ENCODE measurements around the gene TECTB.

The TECTB gene

DNA sequence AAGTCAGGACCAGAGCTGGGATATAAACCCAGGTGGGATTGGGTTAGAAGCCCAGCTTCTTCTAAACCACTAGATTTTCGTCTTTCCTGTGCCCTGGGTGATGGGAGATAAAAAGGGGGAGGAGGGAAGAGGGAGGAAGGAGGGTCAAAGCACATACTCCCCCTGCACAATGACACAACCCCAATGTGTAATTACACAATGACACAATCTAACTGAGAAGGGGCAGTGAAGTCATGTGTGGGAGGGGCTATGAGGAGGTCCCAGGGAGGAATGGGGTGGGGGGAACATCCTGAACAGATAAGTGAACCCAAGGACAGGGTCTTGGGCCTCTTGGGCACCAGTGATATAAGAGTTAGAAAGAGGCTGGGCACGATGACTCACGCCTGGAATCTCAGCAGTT, 44.5 kb downstream of the TECTB start:
- TF ChIP-seq Cebpa-rat (IDR thresholded peaks at IDR 0.05), result no peak
- Histone ChIP-seq H3K4me2 (no peak overlapping the region), H3K9ac (no peak overlapping the region), H3K9me3 (no peaks in the 10 kb centered on the region), H4K20me1 (no peaks in the 10 kb centered on the region), H3K36me3 (no peaks in the 10 kb centered on the region), H3K27me3 (no peaks in the 10 kb centered on the region), H3K27ac (no peak overlapping the region), H3K4me3 (no peak overlapping the region), H3K4me1 (0 out of 2 replicates have a peak, but pooled peaks cover 6% of the 10 kb centered on the region)

GRCh38 chr10:112330162-112330561, 47.0 kb downstream of the TECTB start:
- Histone ChIP-seq H3K27me3 (no peaks in the 10 kb centered on the region), H3K36me3 (no peaks in the 10 kb centered on the region), H3K27ac (no peak overlapping the region), H3K9ac (no peak overlapping the region), H3K4me1 (0 out of 2 replicates have a peak, but pooled peaks cover 6% of the 10 kb centered on the region), H4K20me1 (no peaks in the 10 kb centered on the region), H3K4me2 (no peak overlapping the region), H3K9me3 (no peaks in the 10 kb centered on the region), H3K4me3 (no peak overlapping the region)
- TF ChIP-seq Cebpa-rat (IDR thresholded peaks at IDR 0.05), result no peak

GRCh38 chr10:112330607-112331160, 47.5 kb downstream of the TECTB start:
- no peaks in the 10 kb centered on the region for H3K36me3 ChIP-seq
- H3K27me3 ChIP-seq, result no peaks in the 10 kb centered on the region
- H3K9ac ChIP-seq, result no peak overlapping the region
- no peak overlapping the region for H3K27ac ChIP-seq
- H3K4me3 ChIP-seq, result no peak overlapping the region
- no peaks in the 10 kb centered on the region for H3K9me3 ChIP-seq
- 0 out of 2 replicates have a peak, but pooled peaks cover 6% of the 10 kb centered on the region for H3K4me1 ChIP-seq
- no peaks in the 10 kb centered on the region for H4K20me1 ChIP-seq
- no peak overlapping the region for H3K4me2 ChIP-seq
- no peak for TF ChIP-seq Cebpa-rat (IDR thresholded peaks at IDR 0.05)

DNA sequence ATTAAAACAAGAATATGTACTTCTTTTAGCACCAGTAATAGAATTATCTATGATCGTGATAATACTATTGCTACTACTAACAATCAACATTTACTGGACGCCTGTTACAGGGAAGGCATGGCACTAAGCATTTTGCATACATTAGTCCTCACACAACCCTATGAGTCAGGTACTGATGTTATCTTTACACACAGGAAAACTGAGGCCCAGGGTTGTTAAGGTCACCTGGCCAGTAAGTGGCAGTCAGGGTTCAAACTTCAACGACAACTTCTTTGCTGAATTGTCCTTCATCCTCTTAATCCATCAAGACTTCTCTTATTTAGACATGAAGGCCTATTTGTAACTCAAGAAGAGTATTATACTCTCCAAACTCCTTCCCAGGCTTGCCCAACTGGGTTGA, 48.8 kb downstream of the TECTB start:
- no peak overlapping the region for H3K4me2 ChIP-seq
- no peak overlapping the region for H3K4me3 ChIP-seq
- 0 out of 2 replicates have a peak, but pooled peaks cover 6% of the 10 kb centered on the region for H3K4me1 ChIP-seq
- no peaks in the 10 kb centered on the region for H3K36me3 ChIP-seq
- no peak for TF ChIP-seq Cebpa-rat (IDR thresholded peaks at IDR 0.05)
- H3K9ac ChIP-seq, result no peak overlapping the region
- no peaks in the 10 kb centered on the region for H3K9me3 ChIP-seq
- H3K27ac ChIP-seq, result no peak overlapping the region
- H4K20me1 ChIP-seq, result no peaks in the 10 kb centered on the region
- H3K27me3 ChIP-seq, result no peaks in the 10 kb centered on the region

DNA sequence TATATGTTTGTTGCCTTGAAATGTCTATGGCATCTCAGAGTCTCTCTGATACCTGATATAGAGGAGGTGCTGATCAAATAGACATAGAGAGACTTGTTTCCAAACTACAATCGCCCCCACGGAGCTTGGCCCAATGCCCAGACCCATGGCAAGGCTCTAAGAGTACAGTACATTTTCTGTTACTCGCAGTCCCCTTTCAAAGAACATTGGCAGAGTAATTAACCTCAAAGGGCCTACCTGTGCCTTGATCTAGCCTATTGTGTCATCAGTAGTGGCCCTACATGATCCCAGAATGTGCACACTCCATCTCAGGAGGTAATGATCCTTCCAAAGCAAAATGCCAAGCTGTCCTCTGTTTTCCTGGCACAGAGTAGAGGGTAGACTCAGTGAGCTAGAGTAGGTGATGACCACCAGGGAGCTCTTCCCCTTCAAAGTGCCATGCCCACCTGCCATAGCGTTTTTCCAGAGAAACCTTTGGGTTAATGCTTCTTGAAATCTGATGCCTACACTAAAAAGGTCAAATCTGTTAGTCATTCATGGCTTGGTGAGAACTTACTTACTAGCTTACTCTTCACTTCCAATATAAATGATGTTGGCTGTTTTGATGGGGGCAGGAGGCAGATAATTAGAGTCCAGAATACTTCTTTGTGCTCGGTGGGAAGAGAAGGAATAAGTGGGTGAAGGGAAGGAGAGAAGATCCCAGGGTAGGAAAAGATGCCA, 49.5 kb downstream of the TECTB start:
- Histone ChIP-seq H3K36me3 (no peaks in the 10 kb centered on the region), H3K27me3 (no peaks in the 10 kb centered on the region), H3K9ac (no peak overlapping the region), H3K4me3 (no peak overlapping the region), H3K27ac (no peak overlapping the region), H3K4me1 (0 out of 2 replicates have a peak, but pooled peaks cover 11% of the 10 kb centered on the region), H3K4me2 (no peak overlapping the region), H3K9me3 (no peaks in the 10 kb centered on the region), H4K20me1 (no peaks in the 10 kb centered on the region)
- no peak for TF ChIP-seq Cebpa-rat (IDR thresholded peaks at IDR 0.05)

DNA sequence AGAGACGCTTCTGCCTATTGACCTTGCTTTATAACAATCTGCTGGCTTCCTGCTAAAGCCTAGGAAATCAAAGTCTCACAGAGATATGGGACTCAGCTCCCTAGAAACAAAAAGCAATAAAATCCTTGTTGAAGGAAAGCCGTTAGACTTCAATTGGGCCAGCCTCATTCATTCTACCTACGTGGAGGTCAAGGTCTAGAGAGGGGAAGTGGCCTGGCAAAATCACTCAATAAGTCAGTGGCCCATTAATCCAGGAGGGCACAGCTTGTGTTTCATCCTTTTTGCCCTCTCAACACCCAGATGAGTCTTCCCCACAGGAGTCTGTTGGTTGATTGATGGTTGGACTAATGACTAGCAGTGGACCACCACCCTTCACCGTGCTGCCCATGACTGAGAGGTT, 50.3 kb downstream of the TECTB start:
- no peak overlapping the region for H3K4me2 ChIP-seq
- no peaks in the 10 kb centered on the region for H4K20me1 ChIP-seq
- 0 out of 2 replicates have a peak, but pooled peaks cover 11% of the 10 kb centered on the region for H3K4me1 ChIP-seq
- H3K4me3 ChIP-seq, result no peak overlapping the region
- H3K27me3 ChIP-seq, result no peaks in the 10 kb centered on the region
- H3K9me3 ChIP-seq, result no peaks in the 10 kb centered on the region
- no peak for TF ChIP-seq Cebpa-rat (IDR thresholded peaks at IDR 0.05)
- H3K27ac ChIP-seq, result no peak overlapping the region
- no peaks in the 10 kb centered on the region for H3K36me3 ChIP-seq
- no peak overlapping the region for H3K9ac ChIP-seq

GRCh38 chr10:112335111-112335867, 52.1 kb downstream of the TECTB start:
- 0 out of 2 replicates have a peak, but pooled peaks cover 11% of the 10 kb centered on the region for H3K4me1 ChIP-seq
- no peaks in the 10 kb centered on the region for H4K20me1 ChIP-seq
- H3K9ac ChIP-seq, result no peak overlapping the region
- no peaks in the 10 kb centered on the region for H3K27me3 ChIP-seq
- no peaks in the 10 kb centered on the region for H3K36me3 ChIP-seq
- H3K9me3 ChIP-seq, result no peaks in the 10 kb centered on the region
- no peak overlapping the region for H3K27ac ChIP-seq
- TF ChIP-seq Cebpa-rat (IDR thresholded peaks at IDR 0.05), result no peak
- no peak overlapping the region for H3K4me3 ChIP-seq
- H3K4me2 ChIP-seq, result no peak overlapping the region

DNA sequence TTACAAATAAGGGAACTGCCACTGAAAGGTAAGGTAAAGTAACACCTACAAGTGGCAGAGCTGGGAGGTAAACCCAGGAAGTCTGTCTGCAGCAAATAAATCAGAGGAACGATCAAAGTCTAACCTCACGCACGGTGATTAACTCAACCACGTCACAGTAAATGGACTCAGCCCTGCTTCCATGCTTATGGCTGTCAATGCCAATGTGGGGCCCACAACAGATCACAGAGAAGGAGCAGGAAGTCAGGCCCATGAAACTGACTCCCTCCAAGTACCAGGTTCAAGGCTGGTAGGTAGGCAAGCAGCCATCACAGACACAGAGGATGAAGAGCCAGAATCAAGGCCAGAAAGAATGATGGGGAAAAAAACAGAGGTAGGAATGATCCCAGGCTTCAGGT, 52.7 kb downstream of the TECTB start:
- no peaks in the 10 kb centered on the region for H3K27me3 ChIP-seq
- H3K4me1 ChIP-seq, result 0 out of 2 replicates have a peak, but pooled peaks cover 11% of the 10 kb centered on the region
- H3K4me3 ChIP-seq, result no peak overlapping the region
- H3K9ac ChIP-seq, result no peak overlapping the region
- no peak overlapping the region for H3K27ac ChIP-seq
- H3K9me3 ChIP-seq, result no peaks in the 10 kb centered on the region
- no peaks in the 10 kb centered on the region for H4K20me1 ChIP-seq
- no peak overlapping the region for H3K4me2 ChIP-seq
- no peaks in the 10 kb centered on the region for H3K36me3 ChIP-seq
- TF ChIP-seq Cebpa-rat (IDR thresholded peaks at IDR 0.05), result no peak

- Histone ChIP-seq H3K4me3 (no peak overlapping the region), H3K36me3 (no peaks in the 10 kb centered on the region), H3K27me3 (no peaks in the 10 kb centered on the region), H3K4me2 (no peak overlapping the region), H4K20me1 (no peaks in the 10 kb centered on the region), H3K27ac (no peak overlapping the region), H3K4me1 (0 out of 2 replicates have a peak, but pooled peaks cover 5% of the 10 kb centered on the region), H3K9me3 (no peaks in the 10 kb centered on the region), H3K9ac (no peak overlapping the region)
- no peak for TF ChIP-seq Cebpa-rat (IDR thresholded peaks at IDR 0.05)
Observed at GRCh38 chr10:112336556-112337201, 53.5 kb downstream of the TECTB start.
